ENCODE measurements around the gene PKHD1.

PKHD1 gene

DNA sequence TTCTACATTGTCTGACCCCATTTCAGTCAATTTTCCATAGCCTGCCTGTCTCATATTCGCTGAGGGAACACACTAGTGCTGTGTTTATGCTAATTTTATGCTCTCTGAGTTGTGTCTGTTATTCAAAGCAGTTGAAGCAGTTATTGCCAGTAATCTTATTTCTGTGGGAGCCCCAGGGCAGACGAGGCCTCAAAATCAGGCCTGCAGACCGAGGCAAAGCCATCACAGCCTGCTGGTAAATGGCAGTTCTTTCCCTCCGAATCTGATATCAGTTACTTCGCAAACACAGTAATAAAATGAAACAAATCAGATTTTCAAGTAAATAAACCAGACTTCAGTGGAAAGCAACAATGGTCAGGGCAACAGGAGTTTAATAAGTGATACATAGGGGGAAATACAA lies 508.4 kb downstream of the PKHD1 start:
- no peak overlapping the region for H3K27ac ChIP-seq (replicated peaks)
- no peaks in the 10 kb centered on the region for H3K27me3 ChIP-seq (ENCODE audit: insufficient read depth, poor library complexity, severe bottlenecking)
- TF ChIP-seq, protein P1, sequence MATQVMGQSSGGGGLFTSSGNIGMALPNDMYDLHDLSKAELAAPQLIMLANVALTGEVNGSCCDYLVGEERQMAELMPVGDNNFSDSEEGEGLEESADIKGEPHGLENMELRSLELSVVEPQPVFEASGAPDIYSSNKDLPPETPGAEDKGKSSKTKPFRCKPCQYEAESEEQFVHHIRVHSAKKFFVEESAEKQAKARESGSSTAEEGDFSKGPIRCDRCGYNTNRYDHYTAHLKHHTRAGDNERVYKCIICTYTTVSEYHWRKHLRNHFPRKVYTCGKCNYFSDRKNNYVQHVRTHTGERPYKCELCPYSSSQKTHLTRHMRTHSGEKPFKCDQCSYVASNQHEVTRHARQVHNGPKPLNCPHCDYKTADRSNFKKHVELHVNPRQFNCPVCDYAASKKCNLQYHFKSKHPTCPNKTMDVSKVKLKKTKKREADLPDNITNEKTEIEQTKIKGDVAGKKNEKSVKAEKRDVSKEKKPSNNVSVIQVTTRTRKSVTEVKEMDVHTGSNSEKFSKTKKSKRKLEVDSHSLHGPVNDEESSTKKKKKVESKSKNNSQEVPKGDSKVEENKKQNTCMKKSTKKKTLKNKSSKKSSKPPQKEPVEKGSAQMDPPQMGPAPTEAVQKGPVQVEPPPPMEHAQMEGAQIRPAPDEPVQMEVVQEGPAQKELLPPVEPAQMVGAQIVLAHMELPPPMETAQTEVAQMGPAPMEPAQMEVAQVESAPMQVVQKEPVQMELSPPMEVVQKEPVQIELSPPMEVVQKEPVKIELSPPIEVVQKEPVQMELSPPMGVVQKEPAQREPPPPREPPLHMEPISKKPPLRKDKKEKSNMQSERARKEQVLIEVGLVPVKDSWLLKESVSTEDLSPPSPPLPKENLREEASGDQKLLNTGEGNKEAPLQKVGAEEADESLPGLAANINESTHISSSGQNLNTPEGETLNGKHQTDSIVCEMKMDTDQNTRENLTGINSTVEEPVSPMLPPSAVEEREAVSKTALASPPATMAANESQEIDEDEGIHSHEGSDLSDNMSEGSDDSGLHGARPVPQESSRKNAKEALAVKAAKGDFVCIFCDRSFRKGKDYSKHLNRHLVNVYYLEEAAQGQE (IDR thresholded peaks at IDR 0.05; ENCODE audit: insufficient replicate concordance, low read depth): no peak
- TF ChIP-seq, protein P2, sequence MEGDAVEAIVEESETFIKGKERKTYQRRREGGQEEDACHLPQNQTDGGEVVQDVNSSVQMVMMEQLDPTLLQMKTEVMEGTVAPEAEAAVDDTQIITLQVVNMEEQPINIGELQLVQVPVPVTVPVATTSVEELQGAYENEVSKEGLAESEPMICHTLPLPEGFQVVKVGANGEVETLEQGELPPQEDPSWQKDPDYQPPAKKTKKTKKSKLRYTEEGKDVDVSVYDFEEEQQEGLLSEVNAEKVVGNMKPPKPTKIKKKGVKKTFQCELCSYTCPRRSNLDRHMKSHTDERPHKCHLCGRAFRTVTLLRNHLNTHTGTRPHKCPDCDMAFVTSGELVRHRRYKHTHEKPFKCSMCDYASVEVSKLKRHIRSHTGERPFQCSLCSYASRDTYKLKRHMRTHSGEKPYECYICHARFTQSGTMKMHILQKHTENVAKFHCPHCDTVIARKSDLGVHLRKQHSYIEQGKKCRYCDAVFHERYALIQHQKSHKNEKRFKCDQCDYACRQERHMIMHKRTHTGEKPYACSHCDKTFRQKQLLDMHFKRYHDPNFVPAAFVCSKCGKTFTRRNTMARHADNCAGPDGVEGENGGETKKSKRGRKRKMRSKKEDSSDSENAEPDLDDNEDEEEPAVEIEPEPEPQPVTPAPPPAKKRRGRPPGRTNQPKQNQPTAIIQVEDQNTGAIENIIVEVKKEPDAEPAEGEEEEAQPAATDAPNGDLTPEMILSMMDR (IDR thresholded peaks at IDR 0.05; ENCODE audit: insufficient read depth, low read length): no peak
- TF ChIP-seq GABPA (IDR thresholded peaks at IDR 0.05; ENCODE audit: low read depth) (no peak), SPI1 (IDR thresholded peaks at IDR 0.05; ENCODE audit: borderline replicate concordance, low read depth) (no peak), POLR2AphosphoS5 (IDR thresholded peaks at IDR 0.05; ENCODE audit: low read depth) (no peak)
- DNase-seq (ENCODE audit: low read depth in 1 of 2, low spot score in 1 of 2): no peak
- no peak overlapping the region for H3K4me3 ChIP-seq (replicated peaks; ENCODE audit: insufficient read depth, low read length)

DNA sequence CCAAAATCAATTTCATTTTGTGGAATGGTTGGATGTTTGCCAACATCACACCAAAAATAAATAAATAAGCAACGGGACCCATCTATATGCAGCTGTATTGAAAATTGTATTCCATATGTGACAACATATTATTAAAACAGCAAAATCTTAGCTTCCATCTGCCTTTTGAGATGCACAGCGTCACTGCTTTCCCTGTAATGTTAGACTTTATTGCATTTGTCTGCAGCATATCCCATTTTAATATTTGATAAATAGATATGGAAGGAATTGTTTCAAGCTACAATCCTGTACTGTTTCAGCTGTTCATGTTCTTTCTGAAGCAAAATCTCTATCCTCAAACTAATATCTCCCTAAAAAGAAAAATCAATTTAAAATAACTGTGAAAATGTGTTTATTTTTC lies 509.1 kb downstream of the PKHD1 start:
- Histone ChIP-seq H3K27me3 (ENCODE audit: insufficient read depth, poor library complexity, severe bottlenecking) (no peaks in the 10 kb centered on the region), H3K4me3 (replicated peaks; ENCODE audit: insufficient read depth, low read length) (no peak overlapping the region), H3K27ac (replicated peaks) (no peak overlapping the region)
- DNase-seq (ENCODE audit: low read depth in 1 of 2, low spot score in 1 of 2): no peak
- TF ChIP-seq, protein P2 (IDR thresholded peaks at IDR 0.05; ENCODE audit: insufficient read depth, low read length): no peak
- TF ChIP-seq GABPA (IDR thresholded peaks at IDR 0.05; ENCODE audit: low read depth): no peak
- TF ChIP-seq POLR2AphosphoS5 (IDR thresholded peaks at IDR 0.05; ENCODE audit: low read depth): no peak
- no peak for TF ChIP-seq SPI1 (IDR thresholded peaks at IDR 0.05; ENCODE audit: borderline replicate concordance, low read depth)
- TF ChIP-seq, protein P1 (IDR thresholded peaks at IDR 0.05; ENCODE audit: insufficient replicate concordance, low read depth): no peak

DNA sequence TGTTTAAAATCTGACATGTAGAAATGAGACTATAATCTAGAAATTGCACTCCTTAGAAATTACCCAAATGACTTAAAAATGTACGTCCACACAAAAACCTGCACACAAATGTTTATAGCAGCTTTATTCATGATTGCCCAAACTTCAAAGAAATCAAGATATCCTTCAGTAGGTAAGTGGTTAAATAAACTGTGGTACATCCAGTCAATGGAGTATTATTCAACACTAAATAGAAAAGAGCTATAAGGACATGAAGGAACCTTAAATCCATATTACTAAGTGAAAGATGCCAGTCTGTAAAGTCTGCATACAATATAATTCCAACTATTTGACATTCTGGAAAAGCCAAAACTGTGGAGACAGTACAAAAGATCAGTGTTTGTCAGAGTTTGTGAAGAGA lies 513.4 kb downstream of the PKHD1 start:
- no peaks in the 10 kb centered on the region for H3K27me3 ChIP-seq (ENCODE audit: insufficient read depth, poor library complexity, severe bottlenecking)
- TF ChIP-seq POLR2AphosphoS5 (IDR thresholded peaks at IDR 0.05; ENCODE audit: low read depth) (no peak), GABPA (IDR thresholded peaks at IDR 0.05; ENCODE audit: low read depth) (no peak), SPI1 (IDR thresholded peaks at IDR 0.05; ENCODE audit: borderline replicate concordance, low read depth) (no peak)
- TF ChIP-seq, protein P1 (IDR thresholded peaks at IDR 0.05; ENCODE audit: insufficient replicate concordance, low read depth): no peak
- TF ChIP-seq, protein P2 (IDR thresholded peaks at IDR 0.05; ENCODE audit: insufficient read depth, low read length): no peak
- DNase-seq (ENCODE audit: low read depth in 1 of 2, low spot score in 1 of 2): no peak

More for the DNA sequence above, 513.4 kb downstream of the PKHD1 start:
- Histone ChIP-seq H3K27ac (replicated peaks) (no peak overlapping the region), H3K4me3 (replicated peaks; ENCODE audit: insufficient read depth, low read length) (no peak overlapping the region)

All from HL-60 (cell line).